Measurements from ENCODE around the gene CYB5RL. TPM values are rescaled to one million over a fixed set of nuclear protein-coding genes. Genes with fewer than 3 reads are reported as not detected.

The CYB5RL gene
- total and polyA plus RNA-seq, 2 donors (not counting 3 experiments of a cell fraction or from before 2014, with no cell fraction given), result 5.8 to 8.6 TPM

GRCh38 chr1:54169068-54169467 is 30.8 kb downstream of the CYB5RL start:
- no peaks in the 10 kb centered on the region for H4K20me1 ChIP-seq (replicated peaks; ENCODE audit: control insufficient read depth, extremely low read depth, insufficient read depth, low read length)
- H3K79me2 ChIP-seq (ENCODE audit: control insufficient read depth, insufficient read depth, low read length), result no peaks in the 10 kb centered on the region
- no peaks in the 10 kb centered on the region for H3K36me3 ChIP-seq (ENCODE audit: control insufficient read depth in 2 of 2, extremely low read depth in 1 of 2, insufficient read depth in 2 of 2, low read length in 2 of 2)
- FAIRE-seq (no peak), DNase-seq (ENCODE audit: low read depth, low spot score) (no peak)
- no TSS peak for BruUV-seq (replicated peaks)
- POLR2A ChIA-PET, result no interaction called here
- no peak overlapping the region for H3K4me2 ChIP-seq (ENCODE audit: insufficient read depth, low read length)
- H3K9me1 ChIP-seq (replicated peaks; ENCODE audit: control insufficient read depth, extremely low read depth, insufficient read depth, low read length), result no peaks in the 10 kb centered on the region
- no peak overlapping the region for H3K4me3 ChIP-seq (replicated peaks in 1 of 3; ENCODE audit: insufficient read depth in 1 of 3, low read depth in 1 of 3, low read length in 3 of 3)
- TF ChIP-seq POLR2AphosphoS5 (IDR thresholded peaks at IDR 0.05; ENCODE audit: insufficient read depth, low read depth, low read length), result no peak
- TF ChIP-seq MAX (IDR thresholded peaks at IDR 0.05; ENCODE audit: insufficient read depth, insufficient read length), result no peak
- no peak for TF ChIP-seq GATA2 (IDR thresholded peaks at IDR 0.05; ENCODE audit: insufficient read depth, insufficient read length, low read depth, low read length)
- TF ChIP-seq JUN (IDR thresholded peaks at IDR 0.05; ENCODE audit: borderline replicate concordance, insufficient read depth, insufficient read length, low read depth), result no peak
- TF ChIP-seq CTCF (IDR thresholded peaks at IDR 0.05; ENCODE audit: extremely low read depth in 1 of 2, insufficient read depth in 1 of 2, low read depth in 1 of 2, low read length in 2 of 2), result no peak
- no peak for TF ChIP-seq MYC (IDR thresholded peaks at IDR 0.05; ENCODE audit: low read depth, low read length)
- no peak for TF ChIP-seq EZH2 (IDR thresholded peaks at IDR 0.05; ENCODE audit: borderline replicate concordance, low read depth, low read length, severe bottlenecking)
- no peak for TF ChIP-seq POLR2A (IDR thresholded peaks at IDR 0.05; ENCODE audit: low read depth, low read length)
- no peak for TF ChIP-seq FOS (IDR thresholded peaks at IDR 0.05; ENCODE audit: borderline replicate concordance, insufficient read depth, low read length)
- no peak overlapping the region for H3K27ac ChIP-seq (ENCODE audit: insufficient read depth, low read depth, low read length)
- dilution Hi-C loops (cut with MboI; ENCODE audit: extremely low pct_ligation_motif_present, low sequenced_read_pairs), result no loop called here
- H2AFZ ChIP-seq (ENCODE audit: low read depth, low read length), result no peak overlapping the region
- no peaks in the 10 kb centered on the region for H3K9me3 ChIP-seq (replicated peaks; ENCODE audit: control insufficient read depth, insufficient read depth, low read length)
- intact Hi-C loops (cut with micrococcal nuclease), result no loop called here
- H3K27me3 ChIP-seq (ENCODE audit: control insufficient read depth in 2 of 2, insufficient read depth in 2 of 2, low read length in 2 of 2), result no peaks in the 10 kb centered on the region
- H3K9ac ChIP-seq (replicated peaks; ENCODE audit: extremely low read depth, insufficient read depth, low read length), result no peak overlapping the region
- CTCF ChIA-PET, result interaction anchor here (2.2 kb wide), 1 partner anchor 48 kb away, joined by 7 read pairs; no protein-coding TSS in a partner anchor
- H3K4me1 ChIP-seq (ENCODE audit: control insufficient read depth, extremely low read depth, insufficient read depth, low read length), result peaks cover 17% of the 10 kb centered on the region

Measured in endothelial cell of umbilical vein (primary cell).